Uterus (tissue), 2 donors: ENCODE data around the gene SLC25A28.

Experiments used
- POLR2A ChIP-seq, 2 donors: fragments of 450-650 bp; IDR thresholded peaks; one replicate each; pipeline ENCODE4 v1.6.1; 2016; ENCODE audit warnings: antibody characterized with exemption in 2 of 2, mild to moderate bottlenecking in 1 of 2, moderate library complexity in 1 of 2
- TF ChIP-seq, protein P1 (sequence below), 4 experiments: fragments of 200-600 bp in 2 of 4; fragments of 450-650 bp in 2 of 4; sonication (generic) in 2 of 4; IDR thresholded peaks; one replicate each; pipeline ENCODE4 v1.5.1; 2016 to 2019; ENCODE audit warnings: antibody characterized with exemption in 4 of 4, mild to moderate bottlenecking in 2 of 4, moderate library complexity in 1 of 4

GRCh38 chr10:99598011-99598410, 22.2 kb downstream of the SLC25A28 start:
- TF ChIP-seq, protein P1, sequence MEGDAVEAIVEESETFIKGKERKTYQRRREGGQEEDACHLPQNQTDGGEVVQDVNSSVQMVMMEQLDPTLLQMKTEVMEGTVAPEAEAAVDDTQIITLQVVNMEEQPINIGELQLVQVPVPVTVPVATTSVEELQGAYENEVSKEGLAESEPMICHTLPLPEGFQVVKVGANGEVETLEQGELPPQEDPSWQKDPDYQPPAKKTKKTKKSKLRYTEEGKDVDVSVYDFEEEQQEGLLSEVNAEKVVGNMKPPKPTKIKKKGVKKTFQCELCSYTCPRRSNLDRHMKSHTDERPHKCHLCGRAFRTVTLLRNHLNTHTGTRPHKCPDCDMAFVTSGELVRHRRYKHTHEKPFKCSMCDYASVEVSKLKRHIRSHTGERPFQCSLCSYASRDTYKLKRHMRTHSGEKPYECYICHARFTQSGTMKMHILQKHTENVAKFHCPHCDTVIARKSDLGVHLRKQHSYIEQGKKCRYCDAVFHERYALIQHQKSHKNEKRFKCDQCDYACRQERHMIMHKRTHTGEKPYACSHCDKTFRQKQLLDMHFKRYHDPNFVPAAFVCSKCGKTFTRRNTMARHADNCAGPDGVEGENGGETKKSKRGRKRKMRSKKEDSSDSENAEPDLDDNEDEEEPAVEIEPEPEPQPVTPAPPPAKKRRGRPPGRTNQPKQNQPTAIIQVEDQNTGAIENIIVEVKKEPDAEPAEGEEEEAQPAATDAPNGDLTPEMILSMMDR (IDR thresholded peaks at IDR 0.05) = no peak
- no peak for TF ChIP-seq POLR2A (IDR thresholded peaks at IDR 0.05)
